ENCODE measurements around the gene CDCA5.

CDCA5 gene

DNA sequence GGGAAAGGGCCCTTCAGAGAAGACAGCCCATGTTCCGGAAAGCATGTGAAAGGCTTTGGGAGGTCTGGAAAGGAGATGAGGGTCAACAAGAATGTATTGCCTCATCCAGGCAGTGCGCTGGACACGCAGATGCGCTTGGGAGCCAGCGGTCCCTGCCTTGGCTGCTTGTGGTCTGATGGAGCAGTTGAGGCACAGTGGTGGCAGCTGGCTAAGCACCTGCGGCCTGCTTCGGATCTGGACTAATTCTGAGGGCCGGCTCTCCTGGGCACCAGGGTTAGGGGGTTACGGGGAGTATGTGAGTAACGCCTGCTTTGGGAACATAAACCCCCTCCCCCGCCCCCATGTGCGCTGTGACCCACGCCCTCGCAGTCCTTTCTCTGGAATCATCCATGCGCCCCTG lies 23.2 kb upstream of the CDCA5 start:
- no peak for DNase-seq (ENCODE audit: low spot score)

DNA sequence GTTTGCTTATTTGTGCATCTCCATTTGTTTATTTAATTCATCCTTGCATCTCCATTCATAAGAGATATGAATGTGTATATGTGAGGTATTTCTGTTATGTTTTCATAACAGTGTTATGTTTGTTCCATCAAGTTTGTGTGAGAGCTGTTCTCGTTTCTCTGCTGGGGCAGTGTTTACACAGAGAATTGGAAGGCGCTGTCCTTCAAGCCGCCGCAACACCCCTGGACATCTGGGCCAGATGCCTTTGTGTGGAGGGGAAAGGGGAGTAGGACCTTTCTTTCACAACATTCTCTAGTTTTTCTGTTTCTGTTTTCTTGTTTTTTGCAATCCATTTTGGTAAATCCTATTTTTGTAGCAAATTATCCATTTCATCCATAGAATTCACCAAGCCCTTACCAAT lies 20.8 kb upstream of the CDCA5 start:
- no peak for DNase-seq (ENCODE audit: low spot score)

DNA sequence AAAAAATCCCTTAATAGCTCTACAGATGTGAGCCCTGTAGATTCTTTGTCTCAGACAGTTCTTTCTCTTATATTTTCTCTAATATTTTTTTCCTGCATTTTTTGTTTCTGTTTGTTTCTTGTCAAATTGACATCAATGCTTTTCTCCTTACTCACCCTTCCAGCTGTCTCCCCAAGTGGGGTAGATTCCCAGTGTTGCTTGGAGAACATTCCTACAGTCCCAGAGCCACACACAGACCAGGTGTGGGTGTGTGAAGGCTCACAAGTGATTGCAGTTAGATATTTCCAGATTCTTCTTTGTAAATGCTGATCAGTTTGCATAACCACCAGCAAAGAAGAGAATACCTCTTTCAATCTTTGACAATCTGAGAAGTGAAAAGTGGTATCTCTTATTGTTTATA lies 19.6 kb upstream of the CDCA5 start:
- DNase-seq (ENCODE audit: low spot score): no peak

- DNase-seq (ENCODE audit: low spot score): no peak
These were observed 18.6 kb upstream of the CDCA5 start for GRCh38 chr11:65102142-65103095.

DNA sequence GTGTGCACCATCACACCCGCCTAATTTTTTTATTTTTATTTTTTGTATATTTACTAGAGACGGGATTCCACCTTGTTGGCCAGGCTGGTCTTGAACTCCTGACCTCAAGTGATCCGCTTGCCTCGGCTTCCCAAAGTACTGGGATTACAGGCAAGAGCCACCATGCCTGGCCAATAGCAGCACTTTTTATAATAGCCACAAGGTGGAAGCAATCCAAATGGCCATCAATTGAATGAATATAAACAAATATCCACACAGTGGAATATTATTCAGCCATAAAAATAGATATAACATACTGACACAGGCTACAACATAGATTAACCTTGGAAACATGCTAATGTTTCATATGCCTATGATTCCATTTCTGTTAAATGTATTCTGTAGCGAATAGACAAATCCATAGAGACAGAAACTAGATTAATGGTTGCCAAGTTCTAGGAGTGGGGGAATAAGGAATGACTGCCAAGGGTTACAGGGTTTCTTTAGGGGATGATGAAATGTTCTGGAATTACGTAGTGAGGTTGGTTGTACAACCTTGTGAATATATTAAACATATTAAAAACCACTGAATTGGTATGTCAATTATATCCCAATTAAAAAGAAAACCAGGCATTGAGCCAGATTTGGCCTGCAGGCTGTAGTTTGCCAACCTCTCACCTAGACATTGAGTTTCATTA lies 17.0 kb upstream of the CDCA5 start:
- no peak for DNase-seq (ENCODE audit: low spot score)

GRCh38 chr11:65096926-65097325 lies 13.1 kb upstream of the CDCA5 start:
- DNase-seq (ENCODE audit: low spot score): no peak

DNA sequence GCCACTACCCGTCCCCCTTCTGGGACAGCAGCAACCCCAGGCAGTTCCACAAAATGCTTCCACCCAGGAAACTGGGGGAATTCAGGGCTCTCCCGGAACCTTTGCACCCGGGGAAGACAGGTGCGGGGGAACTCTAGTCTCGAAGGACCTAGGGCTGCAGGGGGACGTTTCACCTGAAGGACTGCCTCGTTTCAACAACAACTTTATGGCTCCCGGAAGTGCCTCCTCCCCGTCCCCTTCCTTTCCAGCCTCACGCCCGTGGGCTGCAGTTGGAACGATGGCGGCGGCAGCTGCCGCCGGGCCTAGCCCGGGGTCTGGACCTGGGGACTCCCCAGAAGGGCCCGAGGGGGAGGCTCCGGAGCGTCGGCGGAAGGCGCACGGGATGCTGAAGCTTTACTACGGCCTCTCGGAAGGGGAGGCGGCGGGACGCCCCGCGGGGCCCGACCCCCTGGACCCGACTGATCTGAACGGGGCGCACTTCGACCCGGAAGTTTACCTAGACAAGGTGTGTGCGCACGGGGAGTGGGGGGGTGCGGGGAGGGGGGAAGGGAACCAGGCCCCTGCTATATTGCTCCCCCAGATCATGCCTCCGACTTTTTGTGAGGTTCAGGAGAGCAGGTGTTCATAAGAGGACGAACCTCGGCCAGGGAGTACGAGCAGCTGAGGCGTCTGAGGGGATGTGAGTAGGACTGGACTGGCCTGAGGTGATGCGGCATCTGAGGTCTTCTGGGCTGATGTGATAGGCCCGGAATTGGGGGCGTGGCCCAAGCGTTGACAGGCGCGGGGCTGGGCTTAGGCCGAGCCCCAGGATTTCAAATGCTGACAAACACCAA lies 12.3 kb upstream of the CDCA5 start, which contains the start of gene VPS51:
VPS51 (plus strand) TSS at position 241 of the 833 bp plus-strand sequence; CDS start at position 278, 37 bp downstream.
- DNase-seq (ENCODE audit: low spot score): peak; percentile 91

- no peak for DNase-seq (ENCODE audit: low spot score)
These were observed 11.6 kb upstream of the CDCA5 start for GRCh38 chr11:65095427-65095826.

GRCh38 chr11:65090628-65091027 lies 6.8 kb upstream of the CDCA5 start:
- DNase-seq (ENCODE audit: low spot score): no peak

- no peak for DNase-seq (ENCODE audit: low spot score)
These were observed 5.8 kb upstream of the CDCA5 start for GRCh38 chr11:65089621-65090020.

DNA sequence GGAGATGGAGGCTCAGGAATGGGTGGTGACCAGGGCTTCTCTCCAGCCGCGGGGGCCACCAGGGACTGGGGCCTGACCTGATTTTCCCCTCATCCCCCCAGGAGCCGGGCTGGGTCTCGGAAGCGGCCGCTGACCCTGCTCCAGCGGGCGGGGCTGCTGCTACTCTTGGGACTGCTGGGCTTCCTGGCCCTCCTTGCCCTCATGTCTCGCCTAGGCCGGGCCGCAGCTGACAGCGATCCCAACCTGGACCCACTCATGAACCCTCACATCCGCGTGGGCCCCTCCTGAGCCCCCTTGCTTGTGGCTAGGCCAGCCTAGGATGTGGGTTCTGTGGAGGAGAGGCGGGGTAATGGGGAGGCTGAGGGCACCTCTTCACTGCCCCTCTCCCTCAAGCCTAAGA lies 4.0 kb upstream of the CDCA5 start:
- no peak for DNase-seq (ENCODE audit: low spot score)

GRCh38 chr11:65087216-65087615 lies 3.4 kb upstream of the CDCA5 start:
- no peak for DNase-seq (ENCODE audit: low spot score)

DNA sequence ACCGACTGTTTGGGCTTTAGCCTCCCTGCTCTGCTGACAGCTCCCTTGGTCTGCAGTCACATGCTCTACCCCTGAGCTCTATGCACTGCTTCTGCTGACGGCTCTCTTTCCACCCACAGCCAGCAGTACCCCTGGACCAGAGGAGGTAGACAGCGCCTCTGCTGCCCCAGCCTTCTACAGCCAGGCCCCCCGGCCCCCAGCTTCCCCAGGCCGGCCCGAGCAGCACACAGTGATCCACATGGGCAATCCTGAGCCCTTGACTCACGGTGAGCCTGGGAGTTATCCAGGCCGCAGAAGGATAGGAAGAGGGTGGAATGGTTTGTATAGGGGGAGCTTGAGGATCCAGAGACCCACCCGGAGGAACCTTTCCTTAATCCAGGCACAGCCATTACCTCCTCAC lies 3.0 kb upstream of the CDCA5 start:
- no peak for DNase-seq (ENCODE audit: low spot score)

DNA sequence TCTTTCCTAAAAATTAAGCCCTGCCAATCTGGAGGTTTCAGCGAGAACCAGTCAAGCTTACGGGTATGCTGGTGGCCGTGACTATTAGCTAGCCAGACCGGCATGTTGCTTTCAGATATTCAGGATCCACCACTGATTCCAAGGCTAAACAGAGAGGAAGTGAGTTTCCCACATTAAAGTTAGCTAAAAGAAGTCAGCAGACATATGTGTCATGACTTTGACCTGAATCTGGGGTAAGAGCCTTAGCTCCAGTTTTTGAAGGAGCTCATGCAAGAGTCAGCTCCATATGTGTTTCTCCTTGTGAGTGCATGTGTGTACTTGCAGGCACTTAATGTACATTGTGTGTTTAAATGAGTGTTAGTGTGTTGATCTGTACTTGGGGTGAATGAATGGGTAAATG lies 1.6 kb upstream of the CDCA5 start:
- no peak for DNase-seq (ENCODE audit: low spot score)

GRCh38 chr11:65084598-65085375 lies 947 bp upstream of the CDCA5 start:
- DNase-seq (ENCODE audit: low spot score): no peak

DNA sequence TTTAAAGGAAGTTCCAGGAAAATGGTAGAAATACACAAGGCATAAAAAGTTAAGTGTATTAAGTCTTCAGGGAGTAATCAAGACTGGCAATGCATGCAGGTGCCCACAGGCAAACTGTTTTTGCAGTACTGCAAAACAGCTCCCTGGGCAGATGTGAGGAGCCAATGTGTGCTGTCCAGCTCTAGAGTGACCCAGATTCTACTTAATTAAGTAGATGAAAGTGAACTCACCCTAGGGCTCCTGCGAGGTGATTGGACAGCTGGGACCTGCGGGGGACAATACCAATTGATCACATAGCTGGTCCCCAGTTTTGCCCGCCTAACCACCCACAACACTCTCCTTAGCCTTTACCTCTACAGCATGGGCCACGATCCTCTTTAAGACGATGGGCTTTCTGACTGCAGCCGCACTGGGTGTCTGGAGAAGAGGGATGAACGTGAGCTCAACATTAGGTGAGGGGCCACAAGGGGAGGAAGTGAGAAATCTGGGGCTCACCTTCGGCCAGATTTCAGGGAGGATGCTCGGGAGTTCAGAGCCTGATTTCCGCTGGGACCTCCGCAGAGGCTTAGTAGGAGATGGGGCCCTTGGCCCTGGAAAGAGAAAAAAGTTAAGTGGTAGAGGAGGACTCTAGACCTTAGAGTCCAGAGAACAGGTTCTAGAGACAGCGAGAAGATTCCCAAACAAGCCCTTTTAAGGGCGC lies 556 bp downstream of the CDCA5 start:
- no peak for DNase-seq (ENCODE audit: low spot score)

- DNase-seq (ENCODE audit: low spot score): no peak
These were observed 5.0 kb downstream of the CDCA5 start for GRCh38 chr11:65078786-65079342.

GRCh38 chr11:65078151-65078550 lies 5.7 kb downstream of the CDCA5 start:
- DNase-seq (ENCODE audit: low spot score): peak; percentile 73

DNA sequence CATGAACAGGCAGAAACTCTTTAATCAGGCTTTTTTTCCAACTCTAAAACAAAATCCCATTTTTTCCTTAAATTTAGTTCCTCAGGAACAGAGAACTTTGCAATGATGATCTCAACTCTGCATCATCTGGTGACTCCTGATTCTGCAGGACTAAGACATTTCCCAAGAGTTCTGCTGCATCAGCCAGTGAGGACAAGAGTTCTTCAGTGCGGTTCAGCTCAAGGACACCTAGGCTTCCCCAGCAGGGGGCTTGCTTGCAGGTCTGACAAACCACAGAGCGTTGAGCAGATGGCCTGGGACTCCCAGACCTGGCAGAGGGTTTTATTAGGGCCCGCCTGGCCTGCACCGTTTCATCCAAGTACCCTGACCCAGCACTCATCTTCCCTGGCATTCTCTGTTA lies 6.4 kb downstream of the CDCA5 start:
- DNase-seq (ENCODE audit: low spot score): no peak

GRCh38 chr11:65072631-65072966 lies 11.2 kb downstream of the CDCA5 start:
- no peak for DNase-seq (ENCODE audit: low spot score)
